Gastroesophageal sphincter (tissue), 3 donors: ENCODE results near the gene COX5A.

Source experiments
- CTCF ChIP-seq, 4 experiments: fragments of 200-600 bp in 2 of 4; fragments of 450-650 bp in 2 of 4; sonication (generic) in 1 of 4; IDR thresholded peaks; one replicate each; pipeline ENCODE4 v1.5.1; 2017 to 2019; ENCODE audit warnings: antibody characterized with exemption in 4 of 4, mild to moderate bottlenecking in 2 of 4, moderate library complexity in 2 of 4
- EP300 ChIP-seq: sonication (generic); formaldehyde crosslinking; IDR thresholded peaks from one replicate; pipeline ENCODE4 v1.6.1; 2017; ENCODE audit warnings: antibody characterized with exemption, mild to moderate bottlenecking
- POLR2AphosphoS5 ChIP-seq: sonication (generic); formaldehyde crosslinking; IDR thresholded peaks from one replicate; pipeline ENCODE4 v1.6.1; 2017; ENCODE audit warnings: antibody characterized with exemption

GRCh38 chr15:74983725-74984231, 45.9 kb upstream of the COX5A start:
- TF ChIP-seq CTCF (IDR thresholded peaks at IDR 0.05) (no peak), EP300 (no peak), POLR2AphosphoS5 (no peak)
